ENCODE results near the gene FAM170B. TPM values are rescaled to one million over a fixed set of nuclear protein-coding genes. Genes with fewer than 3 reads are reported as not detected.

FAM170B gene
- total RNA-seq, 1 experiment from 2014 or later, result not detected

GRCh38 chr10:49107887-49108267, 25.9 kb downstream of the FAM170B start:
- H3K9me2 ChIP-seq (replicated peaks; ENCODE audit: low read length), result no peaks in the 10 kb centered on the region
- CTCF ChIA-PET, result no interaction called here
- no peak overlapping the region for H3K27ac ChIP-seq (ENCODE audit: low read length)
- peaks cover 62% of the 10 kb centered on the region for H3K27me3 ChIP-seq (ENCODE audit: low read length)
- no peaks in the 10 kb centered on the region for H3K4me1 ChIP-seq (ENCODE audit: insufficient read depth, low read length)
- no peak overlapping the region for H3K4me2 ChIP-seq (ENCODE audit: low read length)
- DNase-seq, result no peak
- H3K79me2 ChIP-seq (ENCODE audit: low read length), result no peaks in the 10 kb centered on the region
- H2AFZ ChIP-seq (ENCODE audit: low read length), result no peak overlapping the region
- no peak overlapping the region for H3K9ac ChIP-seq (ENCODE audit: low read length)
- intact Hi-C loops (cut with micrococcal nuclease), result no loop called here
- POLR2A ChIA-PET (ENCODE audit: unreplicated experiment), result no interaction called here
- TF ChIP-seq, protein P1, sequence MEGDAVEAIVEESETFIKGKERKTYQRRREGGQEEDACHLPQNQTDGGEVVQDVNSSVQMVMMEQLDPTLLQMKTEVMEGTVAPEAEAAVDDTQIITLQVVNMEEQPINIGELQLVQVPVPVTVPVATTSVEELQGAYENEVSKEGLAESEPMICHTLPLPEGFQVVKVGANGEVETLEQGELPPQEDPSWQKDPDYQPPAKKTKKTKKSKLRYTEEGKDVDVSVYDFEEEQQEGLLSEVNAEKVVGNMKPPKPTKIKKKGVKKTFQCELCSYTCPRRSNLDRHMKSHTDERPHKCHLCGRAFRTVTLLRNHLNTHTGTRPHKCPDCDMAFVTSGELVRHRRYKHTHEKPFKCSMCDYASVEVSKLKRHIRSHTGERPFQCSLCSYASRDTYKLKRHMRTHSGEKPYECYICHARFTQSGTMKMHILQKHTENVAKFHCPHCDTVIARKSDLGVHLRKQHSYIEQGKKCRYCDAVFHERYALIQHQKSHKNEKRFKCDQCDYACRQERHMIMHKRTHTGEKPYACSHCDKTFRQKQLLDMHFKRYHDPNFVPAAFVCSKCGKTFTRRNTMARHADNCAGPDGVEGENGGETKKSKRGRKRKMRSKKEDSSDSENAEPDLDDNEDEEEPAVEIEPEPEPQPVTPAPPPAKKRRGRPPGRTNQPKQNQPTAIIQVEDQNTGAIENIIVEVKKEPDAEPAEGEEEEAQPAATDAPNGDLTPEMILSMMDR (conservative IDR thresholded peaks at IDR 0.05; ENCODE audit: low read depth, low read length), result no peak
- TF ChIP-seq EZH2phosphoT487 (IDR thresholded peaks at IDR 0.05; ENCODE audit: borderline replicate concordance, low read length) (no peak), EZH2 (IDR thresholded peaks at IDR 0.05; ENCODE audit: low read length, unreplicated experiment) (no peak)
- no TSS peak for BruUV-seq (replicated peaks)
- H3K9me3 ChIP-seq (ENCODE audit: low read length), result no peaks in the 10 kb centered on the region
- ATAC-seq, result no peak
- no peak overlapping the region for H3K4me3 ChIP-seq (ENCODE audit: low read length)
- no peaks in the 10 kb centered on the region for H4K20me1 ChIP-seq (ENCODE audit: low read length)
- H3F3A ChIP-seq (ENCODE audit: low read length, unreplicated experiment), result no peaks in the 10 kb centered on the region
- H3K36me3 ChIP-seq (ENCODE audit: low read depth, low read length), result no peaks in the 10 kb centered on the region

DNA sequence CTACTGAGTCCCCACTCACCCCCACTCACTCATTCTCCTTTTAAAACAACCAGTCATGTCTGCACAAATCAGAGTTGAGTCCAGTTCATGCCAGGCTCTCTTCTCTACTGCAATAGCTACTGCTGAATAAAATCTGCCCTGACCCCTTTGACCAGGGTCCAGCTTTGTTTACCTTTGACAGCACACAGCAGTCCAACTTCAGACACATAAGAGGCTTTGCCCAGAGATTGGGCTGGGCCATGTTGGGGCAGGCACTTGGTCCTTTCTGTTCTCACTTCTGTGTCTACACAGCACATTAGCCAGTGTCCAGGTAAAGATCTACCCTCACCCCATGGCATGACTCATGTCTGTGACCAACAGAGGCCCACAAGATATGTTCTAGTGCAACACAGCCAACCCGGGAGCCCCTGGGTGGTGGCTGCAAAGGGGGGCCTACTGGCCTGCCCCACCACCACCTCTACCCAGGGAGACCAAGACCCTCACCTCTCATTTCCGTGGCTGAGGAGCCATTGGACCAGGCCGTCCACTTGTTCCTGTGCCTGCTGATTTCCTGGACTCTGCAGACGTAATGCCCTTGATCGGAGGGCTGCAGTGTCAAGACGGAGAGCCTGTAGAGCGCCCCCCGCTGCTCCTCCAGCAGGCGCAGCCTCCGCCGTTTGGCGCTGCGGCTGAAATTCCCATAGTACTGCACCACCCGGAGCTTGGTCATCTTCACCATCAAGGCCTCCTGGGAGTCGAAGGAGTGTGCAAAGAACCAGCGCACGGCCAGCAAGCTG, 26.5 kb downstream of the FAM170B start:
- no TSS peak for BruUV-seq (replicated peaks)
- H3F3A ChIP-seq (ENCODE audit: low read length, unreplicated experiment), result no peaks in the 10 kb centered on the region
- ChIA-PET CTCF (no interaction called here), POLR2A (ENCODE audit: unreplicated experiment) (no interaction called here)
- no peaks in the 10 kb centered on the region for H3K9me2 ChIP-seq (replicated peaks; ENCODE audit: low read length)
- no peak overlapping the region for H2AFZ ChIP-seq (ENCODE audit: low read length)
- no peak overlapping the region for H3K4me2 ChIP-seq (ENCODE audit: low read length)
- peaks cover 62% of the 10 kb centered on the region for H3K27me3 ChIP-seq (ENCODE audit: low read length)
- DNase-seq (no peak), ATAC-seq (no peak)
- H3K4me1 ChIP-seq (ENCODE audit: insufficient read depth, low read length), result no peaks in the 10 kb centered on the region
- TF ChIP-seq EZH2 (IDR thresholded peaks at IDR 0.05; ENCODE audit: low read length, unreplicated experiment) (no peak), EZH2phosphoT487 (IDR thresholded peaks at IDR 0.05; ENCODE audit: borderline replicate concordance, low read length) (no peak)
- TF ChIP-seq, protein P1 (conservative IDR thresholded peaks at IDR 0.05; ENCODE audit: low read depth, low read length), result no peak
- H3K27ac ChIP-seq (ENCODE audit: low read length), result no peak overlapping the region
- H3K9me3 ChIP-seq (ENCODE audit: low read length), result no peaks in the 10 kb centered on the region
- H4K20me1 ChIP-seq (ENCODE audit: low read length), result no peaks in the 10 kb centered on the region
- H3K79me2 ChIP-seq (ENCODE audit: low read length), result no peaks in the 10 kb centered on the region
- H3K9ac ChIP-seq (ENCODE audit: low read length), result no peak overlapping the region
- no peaks in the 10 kb centered on the region for H3K36me3 ChIP-seq (ENCODE audit: low read depth, low read length)
- H3K4me3 ChIP-seq (ENCODE audit: low read length), result no peak overlapping the region
- intact Hi-C loops (cut with micrococcal nuclease), result no loop called here

GRCh38 chr10:49106451-49106850, 27.4 kb downstream of the FAM170B start:
- intact Hi-C loops (cut with micrococcal nuclease), result no loop called here
- ChIA-PET CTCF (no interaction called here), POLR2A (ENCODE audit: unreplicated experiment) (no interaction called here)
- no peaks in the 10 kb centered on the region for H3F3A ChIP-seq (ENCODE audit: low read length, unreplicated experiment)
- no peaks in the 10 kb centered on the region for H3K9me3 ChIP-seq (ENCODE audit: low read length)
- no peaks in the 10 kb centered on the region for H3K4me1 ChIP-seq (ENCODE audit: insufficient read depth, low read length)
- TF ChIP-seq, protein P1 (conservative IDR thresholded peaks at IDR 0.05; ENCODE audit: low read depth, low read length), result no peak
- no peak for TF ChIP-seq EZH2 (IDR thresholded peaks at IDR 0.05; ENCODE audit: low read length, unreplicated experiment)
- no peak for TF ChIP-seq EZH2phosphoT487 (IDR thresholded peaks at IDR 0.05; ENCODE audit: borderline replicate concordance, low read length)
- DNase-seq (no peak), ATAC-seq (no peak)
- H3K9ac ChIP-seq (ENCODE audit: low read length), result no peak overlapping the region
- no peaks in the 10 kb centered on the region for H3K79me2 ChIP-seq (ENCODE audit: low read length)
- H3K4me2 ChIP-seq (ENCODE audit: low read length), result no peak overlapping the region
- no TSS peak for BruUV-seq (replicated peaks)
- H2AFZ ChIP-seq (ENCODE audit: low read length), result no peak overlapping the region
- peaks cover 60% of the 10 kb centered on the region for H3K27me3 ChIP-seq (ENCODE audit: low read length)
- no peak overlapping the region for H3K27ac ChIP-seq (ENCODE audit: low read length)
- no peaks in the 10 kb centered on the region for H3K36me3 ChIP-seq (ENCODE audit: low read depth, low read length)
- H3K9me2 ChIP-seq (replicated peaks; ENCODE audit: low read length), result no peaks in the 10 kb centered on the region
- H4K20me1 ChIP-seq (ENCODE audit: low read length), result no peaks in the 10 kb centered on the region
- no peak overlapping the region for H3K4me3 ChIP-seq (ENCODE audit: low read length)

Data from PC-3 (cell line).